Spinal cord (tissue), 10 donors: Measurements from ENCODE around the gene LRRC8B. TPM values are rescaled to one million over a fixed set of nuclear protein-coding genes. Genes with fewer than 3 reads are reported as not detected.

ENCODE experiments used
- DNase-seq, 6 donors: peaks; one replicate each; pipeline versions ENCODE4 v3.0.0 to v3.0.0-alpha.2; 2013 to 2015; ENCODE audit warnings: low spot score in 6 of 6, low read depth in 4 of 6
- H3K27ac ChIP-seq: one replicate; pipeline ENCODE4 v1.5.1; 2013; ENCODE audit warnings: low read depth, low read length, control low read depth
- H3K27me3 ChIP-seq: one replicate; pipeline ENCODE4 v1.6.1; 2013; ENCODE audit warnings: low read length; ENCODE audit not compliant: control insufficient read depth, insufficient read depth
- H3K36me3 ChIP-seq: one replicate; pipeline ENCODE4 v1.6.1; 2013; ENCODE audit warnings: low read length; ENCODE audit not compliant: control insufficient read depth, insufficient read depth
- H3K4me1 ChIP-seq: one replicate; pipeline ENCODE4 v1.6.1; 2013; ENCODE audit warnings: low read length; ENCODE audit not compliant: control insufficient read depth, insufficient read depth
- H3K4me3 ChIP-seq: one replicate; pipeline ENCODE4 v1.5.1; 2013; ENCODE audit warnings: low read depth, low read length, control low read depth
- H3K9me3 ChIP-seq: one replicate; pipeline ENCODE4 v1.6.1; 2013; ENCODE audit warnings: low read length; ENCODE audit not compliant: control insufficient read depth, insufficient read depth
- WGBS: methylation state at CpG from one replicate; pipeline ENCODE4 v1.1.5; 2013; ENCODE audit warnings: missing lambda C conversion rate; ENCODE audit not compliant: insufficient coverage; 5-methylcytosine and 5-hydroxymethylcytosine counted together
- polyA plus RNA-seq, 2 donors: library from polyadenylated mRNA; unstranded; fragments of 120-200 nt; gene quantifications; one replicate each; pipeline ENCODE4 v1.2.1, GENCODE V29; 2013; ENCODE audit not compliant: insufficient read length in 2 of 2
- total RNA-seq, 2 donors: library from RNA; depleted of rRNA in 1 of 2; stranded (reverse); fragments of 120-200 nt in 1 of 2; fragments of >200 nt in 1 of 2; gene quantifications; one replicate each; pipeline versions ENCODE4 v1.2.3 to v1.2.4, GENCODE V29; 2013 to 2014
- donor health status: healthy.

Gene LRRC8B
- total and polyA plus RNA-seq, 4 donors, result 9.3 to 26.7 (median 18.3) TPM

- peak in 2 of 6 donors; percentile 24 to 61 for DNase-seq
- Histone ChIP-seq H3K27me3 (no peaks in the 10 kb centered on the region), H3K36me3 (peaks cover 3% of the 10 kb centered on the region), H3K9me3 (no peaks in the 10 kb centered on the region), H3K4me3 (no peak overlapping the region), H3K4me1 (peaks cover 3% of the 10 kb centered on the region), H3K27ac (no peak overlapping the region)
- WGBS, result 17% methylated on average over 1 of the region's 3 CpGs
Measured at GRCh38 chr1:89576013-89576412, 51.4 kb downstream of the LRRC8B start.

- no peak overlapping the region for H3K4me3 ChIP-seq
- no peaks in the 10 kb centered on the region for H3K27me3 ChIP-seq
- no peak overlapping the region for H3K27ac ChIP-seq
- peak in 1 of 6 donors; percentile 74 for DNase-seq
- peaks cover 6% of the 10 kb centered on the region for H3K36me3 ChIP-seq
- no peaks in the 10 kb centered on the region for H3K9me3 ChIP-seq
- H3K4me1 ChIP-seq, result peaks cover 3% of the 10 kb centered on the region
- WGBS, result no CpG with 5 or more reads among the region's 1 CpG
Measured at GRCh38 chr1:89578151-89578550, 53.5 kb downstream of the LRRC8B start.

- no peak overlapping the region for H3K27ac ChIP-seq
Measured at GRCh38 chr1:89578946-89579684, 54.5 kb downstream of the LRRC8B start.

DNA sequence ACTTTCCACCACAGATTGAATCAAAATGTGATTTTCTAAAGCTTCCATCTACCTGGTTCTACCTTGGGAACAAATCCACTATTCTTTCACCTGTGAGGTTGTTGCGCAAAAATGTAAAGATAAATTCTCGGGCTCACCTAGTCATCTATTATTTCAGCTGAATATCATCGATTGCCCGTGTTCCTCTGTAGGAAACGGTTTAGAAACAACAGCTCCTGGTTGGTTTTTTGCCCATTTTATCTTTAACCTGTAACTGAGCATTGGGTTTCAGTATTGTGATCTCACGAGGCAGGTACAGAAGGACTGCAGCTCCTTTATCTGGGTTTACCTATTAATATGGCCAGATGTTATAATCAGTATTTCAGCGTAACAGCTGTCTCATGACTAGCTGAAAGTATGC, 55.4 kb downstream of the LRRC8B start:
- Histone ChIP-seq H3K36me3 (peaks cover 3% of the 10 kb centered on the region), H3K27me3 (no peaks in the 10 kb centered on the region), H3K27ac (no peak overlapping the region), H3K9me3 (no peaks in the 10 kb centered on the region), H3K4me1 (no peaks in the 10 kb centered on the region), H3K4me3 (no peak overlapping the region)
- no peak for DNase-seq
- 100% methylated on average over 4 of the region's 7 CpGs for WGBS

More at GRCh38 chr1:89578946-89579684, 54.5 kb downstream of the LRRC8B start:
- H3K4me1 ChIP-seq, result no peaks in the 10 kb centered on the region
- peak in 1 of 6 donors; percentile 66 for DNase-seq
- no peaks in the 10 kb centered on the region for H3K9me3 ChIP-seq
- H3K4me3 ChIP-seq, result no peak overlapping the region
- WGBS, result 74% methylated on average over 2 of the region's 2 CpGs
- peaks cover 3% of the 10 kb centered on the region for H3K36me3 ChIP-seq
- H3K27me3 ChIP-seq, result no peaks in the 10 kb centered on the region

DNA sequence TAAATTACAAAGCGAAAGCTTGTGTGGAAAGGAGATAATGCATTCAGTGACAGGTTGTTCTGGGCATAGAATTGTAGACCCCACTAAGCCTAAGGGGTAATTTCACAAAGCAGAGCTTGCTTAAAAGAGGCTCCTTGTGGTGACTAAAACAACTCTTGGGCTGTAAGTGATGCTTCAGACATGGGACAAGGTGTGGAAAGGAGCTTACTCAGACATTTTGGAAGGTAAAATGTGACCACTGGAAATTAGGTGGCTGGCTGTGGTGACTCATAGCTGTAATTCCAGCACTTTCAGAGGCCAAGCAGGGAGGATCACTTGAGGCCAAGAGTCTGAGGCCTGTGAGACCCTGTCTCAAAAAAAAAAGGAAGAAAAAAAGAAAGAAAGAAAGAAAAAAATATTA, 57.2 kb downstream of the LRRC8B start:
- Histone ChIP-seq H3K27ac (no peak overlapping the region), H3K27me3 (no peaks in the 10 kb centered on the region), H3K4me3 (no peak overlapping the region), H3K4me1 (no peaks in the 10 kb centered on the region), H3K9me3 (no peaks in the 10 kb centered on the region), H3K36me3 (peaks cover 3% of the 10 kb centered on the region)
- no CpG with 5 or more reads among the region's 1 CpG for WGBS
- DNase-seq, result no peak

GRCh38 chr1:89582571-89582970, 57.9 kb downstream of the LRRC8B start:
- Histone ChIP-seq H3K27ac (no peak overlapping the region), H3K4me1 (no peaks in the 10 kb centered on the region), H3K36me3 (peaks cover 3% of the 10 kb centered on the region), H3K27me3 (no peaks in the 10 kb centered on the region), H3K9me3 (no peaks in the 10 kb centered on the region), H3K4me3 (no peak overlapping the region)
- 99% methylated on average over 9 of the region's 9 CpGs for WGBS
- DNase-seq, result no peak

- H3K27me3 ChIP-seq, result no peaks in the 10 kb centered on the region
- no peaks in the 10 kb centered on the region for H3K9me3 ChIP-seq
- H3K27ac ChIP-seq, result no peak overlapping the region
- DNase-seq, result peak in 1 of 6 donors; percentile 26
- no peak overlapping the region for H3K4me3 ChIP-seq
- no peaks in the 10 kb centered on the region for H3K4me1 ChIP-seq
- peaks cover 3% of the 10 kb centered on the region for H3K36me3 ChIP-seq
- no CpG with 5 or more reads among the region's 2 CpGs for WGBS
Measured at GRCh38 chr1:89584211-89584610, 59.6 kb downstream of the LRRC8B start.

DNA sequence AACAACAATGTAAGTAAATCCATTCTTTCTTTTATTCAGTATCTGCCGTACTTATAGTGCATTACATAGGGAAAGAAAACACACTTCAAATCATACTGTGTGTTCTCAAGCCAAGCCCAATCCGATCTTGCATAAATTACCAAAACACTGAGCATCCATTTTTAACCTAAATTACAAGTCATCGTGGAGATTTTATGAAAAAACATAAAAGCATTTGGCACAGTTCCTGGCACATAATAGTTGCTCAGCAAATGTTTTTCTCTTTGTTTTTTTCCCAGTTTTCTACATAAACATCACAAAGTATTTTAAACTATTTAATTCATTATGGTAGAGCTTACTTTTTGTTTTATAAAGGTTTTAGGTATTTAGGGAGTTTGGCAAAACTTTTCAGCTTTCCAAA, 60.2 kb downstream of the LRRC8B start:
- no peaks in the 10 kb centered on the region for H3K4me1 ChIP-seq
- WGBS, result 94% methylated on average over 2 of the region's 3 CpGs
- no peak overlapping the region for H3K4me3 ChIP-seq
- H3K36me3 ChIP-seq, result peaks cover 3% of the 10 kb centered on the region
- peak in 1 of 6 donors; percentile 72 for DNase-seq
- no peaks in the 10 kb centered on the region for H3K27me3 ChIP-seq
- H3K27ac ChIP-seq, result no peak overlapping the region
- no peaks in the 10 kb centered on the region for H3K9me3 ChIP-seq

- Histone ChIP-seq H3K27me3 (no peaks in the 10 kb centered on the region), H3K9me3 (no peaks in the 10 kb centered on the region), H3K36me3 (peaks cover under 1% of the 10 kb centered on the region), H3K4me3 (no peak overlapping the region), H3K27ac (peak overlapping the region; percentile 43), H3K4me1 (peaks cover 3% of the 10 kb centered on the region)
- DNase-seq, result no peak
- WGBS, result 38% methylated on average over 3 of the region's 4 CpGs
Measured at GRCh38 chr1:89587729-89588161, 63.1 kb downstream of the LRRC8B start.

- Histone ChIP-seq H3K9me3 (no peaks in the 10 kb centered on the region), H3K4me3 (no peak overlapping the region), H3K36me3 (no peaks in the 10 kb centered on the region), H3K4me1 (peaks cover 3% of the 10 kb centered on the region), H3K27me3 (no peaks in the 10 kb centered on the region), H3K27ac (no peak overlapping the region)
- WGBS, result no CpG with 5 or more reads among the region's 1 CpG
- no peak for DNase-seq
Measured at GRCh38 chr1:89588480-89588879, 63.9 kb downstream of the LRRC8B start.
